NCI-H2081 treated with DMSO at 0.1 percent for 48 hours (cell line): ENCODE data around the gene DYRK2.
A peak's percentile ranks its signal among the peaks of the same experiment; 100 is the strongest.

Experiments used
- DNase-seq: peaks from one replicate; lab custom pipeline; 2025; lab: John Stamatoyannopoulos, UW

The DYRK2 gene

DNA sequence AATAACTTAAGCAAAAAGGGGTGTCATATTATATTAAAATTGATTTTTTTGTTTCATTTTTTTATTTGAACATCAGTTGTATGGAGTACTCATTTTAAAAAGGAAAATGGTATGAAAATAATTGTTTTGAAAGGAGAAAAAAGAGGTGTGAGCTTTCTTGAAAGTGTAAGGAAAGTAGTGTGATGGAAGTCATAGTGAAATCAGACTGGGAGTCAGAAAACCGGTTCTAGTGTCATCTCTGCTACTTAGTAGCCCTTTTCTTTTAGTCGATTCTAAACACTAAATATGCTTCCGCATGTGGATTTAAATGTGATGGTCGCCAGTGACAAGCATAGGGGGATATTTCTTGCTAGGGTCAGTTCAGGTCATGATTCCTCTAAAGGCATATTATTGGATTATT, 1.8 kb upstream of the DYRK2 start:
- DNase-seq, result no peak

DNA sequence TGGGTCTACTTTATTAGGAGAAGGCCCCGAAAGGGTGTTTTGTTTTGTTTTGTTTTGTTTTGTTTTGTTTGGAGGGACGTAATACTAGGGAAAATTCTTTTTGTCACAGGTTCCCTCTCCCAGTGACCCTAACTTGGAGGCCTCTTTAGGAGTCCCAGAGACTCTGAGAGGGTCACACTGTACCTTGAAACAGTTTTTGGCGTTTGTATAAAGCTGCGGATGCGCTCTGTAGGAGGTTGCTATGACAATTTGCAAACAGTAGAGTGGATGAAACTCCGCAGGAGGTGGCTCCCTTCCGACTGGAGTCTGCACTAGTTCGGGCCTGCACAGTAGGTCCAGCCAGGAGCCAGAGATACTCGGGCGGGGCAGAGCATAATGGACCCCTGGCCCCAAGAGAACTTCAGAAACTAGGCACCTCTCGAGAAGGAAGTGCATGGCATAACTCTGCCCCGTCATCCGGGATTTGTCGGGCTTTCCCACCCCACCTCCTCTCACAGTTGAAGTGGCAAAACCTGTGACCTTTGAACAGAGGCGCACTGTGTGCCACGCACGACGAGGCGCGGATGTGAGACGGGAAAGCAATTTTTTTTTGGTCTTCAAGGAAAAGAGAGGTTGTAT, 1.3 kb upstream of the DYRK2 start:
- DNase-seq, result no peak

DNA sequence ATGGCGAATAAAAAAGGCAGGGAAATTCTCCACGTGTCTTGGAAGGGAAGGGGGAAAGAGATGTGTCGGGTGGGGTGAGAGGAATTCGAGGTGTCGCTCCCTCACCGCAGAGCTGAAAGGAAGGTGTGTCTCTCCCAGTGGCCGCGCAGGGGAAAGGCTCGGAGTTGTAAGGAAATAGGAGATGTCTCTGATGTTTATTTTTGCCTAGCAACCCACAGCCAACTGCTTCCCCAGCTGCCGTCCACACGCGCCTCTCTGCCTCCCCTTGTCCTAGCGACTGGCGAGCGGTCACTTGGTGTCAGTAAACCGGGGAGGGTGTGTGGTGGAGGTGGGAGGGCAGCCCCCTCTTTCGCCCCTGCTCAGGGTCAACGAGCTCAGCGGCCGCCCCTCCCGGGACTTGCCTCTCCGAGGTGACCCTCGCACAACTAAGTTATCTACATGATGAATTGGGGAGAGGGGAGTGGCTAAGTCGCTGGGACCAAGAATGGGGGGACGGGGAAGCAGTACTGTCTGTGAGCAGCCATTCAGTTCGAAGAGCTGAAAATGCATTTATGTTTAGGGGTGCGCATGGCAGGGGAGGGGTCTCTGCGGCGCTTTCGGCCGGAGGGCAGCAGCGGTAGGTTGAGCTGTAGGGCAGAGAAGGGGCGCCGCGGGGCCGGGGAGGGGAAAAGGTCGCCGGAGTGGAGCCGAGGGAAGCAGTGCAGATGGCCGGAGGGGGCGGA, 585 bp upstream of the DYRK2 start:
- peak; percentile 53 for DNase-seq

DNA sequence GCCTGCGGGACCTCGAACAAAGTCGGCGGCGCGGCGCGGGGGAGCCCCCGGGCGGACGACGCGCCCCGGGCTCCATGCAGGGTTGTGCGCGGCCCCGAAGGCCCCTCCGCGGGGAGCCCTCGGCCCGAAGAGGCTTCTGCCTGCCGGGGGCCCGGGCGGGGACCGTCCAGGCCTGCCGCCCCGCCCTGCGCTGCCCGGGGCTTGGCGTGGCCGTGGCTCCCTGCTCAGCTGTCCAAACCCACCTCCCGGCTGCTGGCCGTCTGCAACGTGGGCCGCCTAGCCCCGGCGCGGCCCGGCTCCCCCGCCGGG, 670 bp downstream of the DYRK2 start:
- DNase-seq, result no peak

DNA sequence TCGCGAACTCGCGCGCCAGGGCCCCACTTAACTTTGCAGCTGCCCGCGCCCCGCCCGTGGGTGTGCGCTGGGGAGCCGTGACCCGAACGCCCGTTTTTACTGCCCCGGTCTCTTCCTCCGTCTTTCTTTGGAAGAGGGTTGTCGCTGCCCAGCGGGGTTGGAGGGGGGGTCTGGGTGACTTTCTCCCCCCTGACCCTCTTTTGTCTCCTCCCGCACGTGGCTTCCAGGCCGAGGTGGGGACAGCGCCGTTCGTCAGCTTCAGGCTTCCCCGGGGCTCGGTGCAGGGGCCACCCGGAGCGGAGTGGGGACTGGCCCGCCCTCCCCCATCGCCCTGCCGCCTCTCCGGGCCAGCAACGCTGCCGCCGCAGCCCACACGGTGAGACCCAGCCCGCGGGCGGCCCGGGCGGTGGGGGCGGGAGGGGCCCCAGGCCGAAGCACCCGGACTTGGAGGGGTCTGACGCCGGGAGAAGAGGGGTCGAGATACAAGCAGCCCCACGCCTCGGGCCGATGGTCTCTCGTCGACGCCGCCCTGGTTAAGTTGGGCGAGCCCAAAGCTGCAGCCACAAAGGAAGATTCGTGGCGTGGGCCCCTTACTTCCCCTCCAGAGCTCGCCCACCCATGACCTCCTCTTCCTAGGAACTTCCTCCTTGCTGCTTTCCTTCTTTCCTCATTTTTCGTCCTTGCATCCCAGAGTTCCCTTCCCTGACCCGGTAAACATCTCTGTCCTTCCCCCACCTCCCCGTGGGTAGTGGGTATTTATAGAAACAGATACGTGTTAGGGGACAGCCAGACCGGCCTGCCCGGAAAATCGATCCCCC, 1.2 kb downstream of the DYRK2 start:
- DNase-seq, result no peak

DNA sequence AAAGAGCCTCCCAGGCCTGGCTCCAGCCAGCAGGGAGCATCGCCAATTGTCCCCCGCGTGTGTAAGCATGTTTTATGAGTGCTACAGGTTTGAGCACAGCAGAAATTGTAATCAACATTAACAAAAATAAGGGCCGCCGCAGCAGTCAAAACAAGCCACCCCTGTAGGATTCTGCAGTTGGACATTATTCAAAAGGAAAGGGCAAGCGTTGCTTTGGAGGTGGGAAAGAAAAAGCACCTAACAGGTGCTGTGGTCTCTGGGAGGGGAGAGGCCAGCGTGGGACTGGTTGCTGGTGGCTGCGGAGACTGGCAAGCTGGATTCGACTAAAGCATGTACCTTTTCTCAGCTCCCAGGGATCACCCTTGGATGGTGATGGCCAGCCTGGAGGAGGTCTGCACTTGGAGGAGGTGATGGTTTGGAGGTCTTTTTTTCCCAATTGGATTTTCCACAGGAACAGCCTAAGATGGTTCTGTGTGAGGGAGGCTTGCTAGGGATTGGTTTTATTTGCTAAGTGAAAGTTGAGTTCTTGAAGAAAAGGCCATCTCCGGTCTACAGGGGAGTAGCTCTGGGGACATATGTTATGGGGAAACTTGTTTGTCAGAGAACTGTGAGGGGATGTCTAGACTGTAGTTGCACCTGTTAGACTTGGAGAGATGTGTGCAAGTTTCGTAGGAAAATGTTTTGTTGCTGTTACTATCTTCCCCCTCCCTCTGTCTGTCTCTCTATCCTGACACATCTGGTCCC, 2.0 kb downstream of the DYRK2 start:
- DNase-seq, result no peak

DNA sequence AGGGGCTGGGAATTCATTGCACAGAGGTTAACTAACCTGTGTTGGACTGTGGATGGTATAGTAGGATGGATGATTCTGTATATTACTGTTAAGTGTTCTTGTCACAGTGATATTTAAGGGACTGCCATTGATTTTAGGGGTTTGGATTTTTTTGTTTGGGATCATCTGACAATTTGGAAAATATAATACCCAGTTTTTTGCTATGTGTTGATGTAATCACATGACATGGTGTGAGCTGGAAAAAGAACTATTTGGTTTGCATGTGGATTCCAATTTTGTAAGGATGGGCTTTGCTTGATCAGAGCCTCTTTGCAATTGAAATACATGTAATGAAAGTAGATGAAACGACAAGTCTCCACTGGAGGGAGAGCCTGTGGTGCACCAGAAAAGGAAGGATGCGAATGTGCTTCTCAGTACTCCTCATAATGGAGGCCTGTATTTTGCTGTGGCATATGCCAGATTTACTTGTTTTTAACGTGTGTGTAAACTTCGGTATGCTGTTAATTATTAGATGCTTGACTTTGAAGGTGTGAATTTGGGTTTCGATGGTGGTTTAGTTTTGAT, 2.7 kb downstream of the DYRK2 start:
- DNase-seq, result no peak

DNA sequence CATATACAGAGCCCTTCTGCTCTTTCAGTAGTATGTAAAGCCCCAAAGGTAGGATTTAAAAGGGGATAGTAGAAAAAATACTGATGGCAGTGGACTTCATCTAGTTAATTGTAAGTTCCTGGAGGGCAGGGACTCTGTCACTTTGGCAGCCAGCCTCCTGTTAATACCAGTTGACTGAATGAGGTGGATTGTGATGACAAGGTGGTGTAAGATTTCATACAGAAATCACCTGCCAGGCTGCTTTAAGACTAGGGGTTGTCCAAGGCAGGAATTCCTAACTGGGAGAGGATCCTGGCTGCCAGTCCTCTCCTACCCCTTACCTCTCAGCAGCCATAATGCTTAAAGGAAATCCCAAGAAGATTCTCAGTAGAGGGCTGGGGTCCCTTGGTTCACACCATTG, 7.3 kb downstream of the DYRK2 start:
- DNase-seq, result no peak

DNA sequence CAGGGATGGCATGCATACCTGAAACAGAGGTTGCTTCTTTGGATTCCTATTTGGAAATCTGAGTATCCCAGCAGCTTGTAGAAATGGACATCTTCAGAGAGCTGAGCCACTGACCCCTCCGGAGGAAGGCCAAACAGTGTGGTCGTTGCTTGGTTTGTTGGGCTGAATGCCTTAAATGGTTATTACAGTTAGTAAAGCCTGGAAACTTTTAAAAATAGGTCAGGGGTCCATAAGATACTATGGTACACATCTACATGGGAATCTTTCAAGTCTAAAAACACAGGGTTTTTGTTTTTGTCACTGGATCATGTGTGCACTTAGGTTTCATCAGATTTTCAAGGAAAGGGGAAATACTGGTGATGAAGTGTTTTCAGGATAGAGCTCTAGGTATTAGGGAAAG, 7.7 kb downstream of the DYRK2 start:
- DNase-seq, result no peak

DNA sequence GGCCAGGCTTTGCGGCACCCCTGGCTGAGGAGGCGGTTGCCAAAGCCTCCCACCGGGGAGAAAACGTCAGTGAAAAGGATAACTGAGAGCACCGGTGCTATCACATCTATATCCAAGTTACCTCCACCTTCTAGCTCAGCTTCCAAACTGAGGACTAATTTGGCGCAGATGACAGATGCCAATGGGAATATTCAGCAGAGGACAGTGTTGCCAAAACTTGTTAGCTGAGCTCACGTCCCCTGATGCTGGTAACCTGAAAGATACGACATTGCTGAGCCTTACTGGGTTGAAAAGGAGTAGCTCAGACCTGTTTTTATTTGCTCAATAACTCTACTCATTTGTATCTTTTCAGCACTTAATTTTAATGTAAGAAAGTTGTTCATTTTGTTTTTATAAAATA, 9.9 kb downstream of the DYRK2 start:
- no peak for DNase-seq

DNA sequence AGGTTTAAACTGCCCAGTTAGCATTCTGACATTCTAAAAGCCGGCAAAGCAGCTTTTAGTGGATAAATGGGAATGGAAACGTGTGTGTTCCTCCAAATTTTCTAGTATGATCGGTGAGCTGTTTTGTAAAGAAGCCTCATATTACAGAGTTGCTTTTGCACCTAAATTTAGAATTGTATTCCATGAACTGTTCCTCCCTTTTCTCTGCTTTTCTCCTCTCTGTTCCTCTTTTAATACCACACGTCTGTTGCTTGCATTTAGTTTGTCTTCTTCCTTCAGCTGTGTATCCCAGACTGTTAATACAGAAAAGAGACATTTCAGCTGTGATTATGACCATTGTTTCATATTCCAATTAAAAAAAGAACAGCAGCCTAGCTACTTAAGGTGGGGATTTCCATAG, 10.7 kb downstream of the DYRK2 start:
- DNase-seq, result no peak

DNA sequence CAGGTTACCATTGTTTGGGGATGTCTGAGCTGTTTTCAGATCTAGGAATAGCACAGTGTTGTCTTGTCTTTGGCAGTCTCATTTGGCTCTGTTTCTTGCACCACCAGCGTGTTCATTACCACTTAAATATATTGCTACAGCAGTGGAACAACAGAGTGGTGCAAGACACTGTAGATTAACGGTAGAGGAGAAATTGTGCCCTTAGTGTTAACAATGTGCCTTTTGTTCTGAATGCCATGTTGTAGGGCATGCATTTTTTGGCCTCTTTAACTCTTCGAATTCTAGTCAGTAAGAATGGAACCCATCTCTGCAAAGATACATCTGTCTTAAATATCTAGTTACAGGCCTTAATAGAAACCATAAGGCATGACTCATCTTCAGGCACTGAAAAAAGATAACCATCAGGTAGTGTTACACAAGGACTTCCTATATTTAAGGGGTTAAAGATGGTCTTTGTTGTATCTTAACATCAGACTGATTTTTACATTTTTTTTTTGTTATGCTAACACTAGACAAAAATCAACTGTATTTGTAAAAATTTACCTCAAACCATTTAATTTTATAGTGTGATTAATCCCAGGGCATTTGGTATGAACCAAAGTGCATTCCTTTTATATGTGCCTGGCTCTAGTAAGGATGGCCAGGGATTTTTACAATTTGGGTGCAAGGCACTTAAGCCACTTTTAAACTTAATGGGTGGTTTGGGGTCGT, 12.9 kb downstream of the DYRK2 start:
- DNase-seq, result no peak

DNA sequence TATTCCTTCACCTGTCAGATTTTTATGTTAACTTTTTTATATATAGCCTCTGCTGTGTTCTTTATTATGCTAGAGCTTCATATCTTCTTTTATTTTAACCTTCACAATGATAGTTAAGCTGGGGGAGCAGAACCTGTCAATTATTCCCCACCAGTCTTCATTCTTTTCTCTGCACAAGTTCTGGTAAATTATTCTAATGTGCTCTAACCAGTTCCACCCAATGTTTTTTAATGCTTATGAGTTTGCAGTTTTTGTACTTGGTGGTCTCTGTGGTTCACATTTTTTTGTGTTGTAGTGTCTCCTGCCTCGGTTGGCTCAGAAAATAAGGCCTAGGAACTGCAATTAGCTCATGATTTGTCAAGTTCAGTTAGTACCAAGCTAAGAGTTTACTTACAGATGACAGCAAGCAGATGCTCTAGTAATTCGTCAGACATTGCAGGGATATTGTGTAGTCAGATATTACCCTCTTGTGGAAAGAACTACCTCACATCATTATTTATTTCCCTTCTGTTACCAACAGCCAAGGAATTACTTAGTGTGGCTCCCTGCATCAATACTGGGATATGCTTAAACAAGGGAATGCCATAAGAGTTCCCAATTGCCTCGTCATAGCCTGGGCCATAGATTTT, 14.5 kb downstream of the DYRK2 start:
- DNase-seq, result no peak

DNA sequence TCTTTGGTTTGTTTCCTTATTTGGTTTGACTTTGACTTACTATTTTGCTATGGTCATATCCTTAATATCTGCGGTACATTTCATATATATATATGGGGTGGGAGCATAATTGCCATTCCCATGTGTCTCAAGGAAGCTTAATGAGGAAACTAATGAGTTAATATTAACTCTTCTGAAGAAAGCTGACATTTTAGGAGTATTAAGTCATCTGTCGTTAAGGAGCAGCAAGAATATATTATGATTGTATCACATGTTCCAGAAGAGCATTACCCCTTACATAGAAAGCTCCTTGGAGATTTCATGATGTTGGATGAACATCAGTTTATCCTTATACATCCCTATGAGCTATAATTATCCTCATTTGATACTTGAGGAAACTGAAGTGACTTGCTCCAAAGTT, 15.6 kb downstream of the DYRK2 start:
- DNase-seq, result no peak

DNA sequence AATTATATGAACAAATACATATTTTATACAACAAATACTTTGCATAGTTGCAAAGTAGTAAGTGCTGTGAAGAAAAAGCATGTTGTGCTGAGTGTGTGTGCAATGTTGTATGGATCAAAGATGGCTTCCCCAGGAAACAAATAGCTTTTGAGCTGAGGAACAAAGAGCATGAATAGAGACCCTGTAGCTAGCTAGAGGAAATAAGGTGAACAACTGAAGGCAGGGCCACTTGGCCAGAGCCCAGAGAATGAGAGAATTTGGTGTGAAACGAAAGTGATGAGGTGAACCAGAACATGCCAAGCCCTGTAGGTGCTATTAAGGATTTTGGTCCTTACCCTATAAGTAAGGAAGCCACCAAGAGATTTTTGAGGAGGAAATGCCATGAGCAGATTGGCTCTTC, 17.1 kb downstream of the DYRK2 start:
- DNase-seq, result no peak

DNA sequence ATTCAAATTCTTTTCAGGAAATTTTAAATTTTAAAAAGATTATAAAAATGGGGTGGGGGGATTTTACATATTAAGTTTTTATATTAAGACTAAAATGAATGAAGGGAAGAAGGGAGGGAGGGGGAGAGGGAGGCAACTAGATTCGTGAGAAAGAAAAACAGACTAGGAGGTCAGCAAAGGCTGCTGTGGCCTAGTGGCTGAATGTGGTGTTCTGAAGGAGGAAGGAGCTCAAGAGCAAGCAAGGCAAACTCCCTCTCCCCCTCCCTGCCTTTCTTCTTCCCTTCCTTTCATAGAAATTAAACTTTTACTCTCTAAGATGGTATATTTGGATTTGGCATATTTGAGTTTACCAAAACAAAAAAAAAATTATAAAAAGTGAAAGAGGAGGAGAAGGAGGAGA, 18.1 kb downstream of the DYRK2 start:
- no peak for DNase-seq

DNA sequence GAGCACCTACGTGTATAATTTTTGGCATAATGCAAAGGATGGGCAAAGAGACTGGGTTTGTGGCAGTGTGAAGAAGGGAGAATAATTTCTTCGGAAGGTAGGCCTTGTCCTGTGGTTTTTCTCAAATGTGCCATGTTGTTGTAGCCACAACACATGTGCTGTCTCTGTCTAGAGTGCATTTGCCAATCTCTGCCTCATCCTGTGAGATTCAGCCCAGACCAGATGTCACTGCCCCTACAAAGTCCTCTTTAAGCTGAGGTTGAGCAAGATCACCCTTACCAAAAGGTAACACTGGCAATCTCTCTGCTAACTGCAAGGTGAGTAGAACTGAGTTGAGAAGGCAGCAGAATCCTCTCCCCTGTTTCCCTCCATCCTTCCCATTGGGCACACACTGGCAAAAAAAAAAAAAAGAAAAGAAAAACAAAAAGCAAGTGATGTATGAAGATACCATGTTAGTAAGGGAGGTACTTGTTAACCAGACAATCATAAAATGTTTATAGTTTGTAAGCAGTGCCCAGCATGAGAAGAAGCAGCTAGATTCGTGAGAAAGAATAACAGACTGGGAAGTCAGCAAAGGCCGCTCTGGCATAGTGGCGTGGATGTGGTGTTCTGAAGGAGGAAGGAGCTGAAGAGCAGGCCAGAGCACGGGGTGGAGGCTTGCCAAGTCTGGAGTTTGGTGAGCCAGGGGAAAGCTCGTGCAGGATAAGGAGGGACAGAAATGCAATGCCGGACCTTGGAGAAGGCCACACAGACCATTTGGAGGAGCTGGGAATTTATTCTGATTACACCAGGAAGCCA, 18.9 kb downstream of the DYRK2 start:
- DNase-seq, result no peak

DNA sequence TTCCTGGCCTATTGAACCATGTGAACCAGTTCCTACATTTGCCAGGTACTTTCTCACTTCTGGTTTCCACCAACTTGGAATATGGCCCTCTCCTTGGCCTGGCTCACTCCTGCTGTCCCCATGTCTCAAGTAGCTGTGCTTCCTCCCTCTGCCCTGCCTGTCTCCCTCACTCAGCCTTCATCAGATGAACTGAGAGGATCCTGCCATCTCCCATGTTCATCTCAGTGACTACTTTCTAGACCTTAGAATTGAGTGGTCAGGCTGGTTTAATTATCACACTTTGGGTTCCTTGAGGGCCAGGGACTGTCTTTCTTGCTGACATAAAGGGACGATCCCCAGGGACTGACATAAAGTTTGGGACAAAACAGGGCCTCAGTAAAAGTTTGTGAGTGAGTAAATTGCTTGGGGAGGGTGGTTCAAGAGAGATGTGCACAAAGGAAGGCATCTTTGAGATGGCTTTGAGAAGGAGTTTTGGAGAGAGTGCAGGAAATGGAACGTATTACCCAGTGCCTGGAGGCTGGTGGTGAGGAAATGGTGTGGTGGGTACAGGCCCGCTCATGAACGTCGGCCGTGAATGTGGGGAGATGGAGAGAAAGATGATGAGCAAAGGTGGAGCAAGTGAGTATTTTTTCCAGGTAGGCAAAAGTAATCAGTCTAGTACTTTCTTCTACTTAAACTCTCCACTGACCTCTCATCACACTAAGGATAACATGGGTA, 20.8 kb downstream of the DYRK2 start:
- DNase-seq, result no peak

DNA sequence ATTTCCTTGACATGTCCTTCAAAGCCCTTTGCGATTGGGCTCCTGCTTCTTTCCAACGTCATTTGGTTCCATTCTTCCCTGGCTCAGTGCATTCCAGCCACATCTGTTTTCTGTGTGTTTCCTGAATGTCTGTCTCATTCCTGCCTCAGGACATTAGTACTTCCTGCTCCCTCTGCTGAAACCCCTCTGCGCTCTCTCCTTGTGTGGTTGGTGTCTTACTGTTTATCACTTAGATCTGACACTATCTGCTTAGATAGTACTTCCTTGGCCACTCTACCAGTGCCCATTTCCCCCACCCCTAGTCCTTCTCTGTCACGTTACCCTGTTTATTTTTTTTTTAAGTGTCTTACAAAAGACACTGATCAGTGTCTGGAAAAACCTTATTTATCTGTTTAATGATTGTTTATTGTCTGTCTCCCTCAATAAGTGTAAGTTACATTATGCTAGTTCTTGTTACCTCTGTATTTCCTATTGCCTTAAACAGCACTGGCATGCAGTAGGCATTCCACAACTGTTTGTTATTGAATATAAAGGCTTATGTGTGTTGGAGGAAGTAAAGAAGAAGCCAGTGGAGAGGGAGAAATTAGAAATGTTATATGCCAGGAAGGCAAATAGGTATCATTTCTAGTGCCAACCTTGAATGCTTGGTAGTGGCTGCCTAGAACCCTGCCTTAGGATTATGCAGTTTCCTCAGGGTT, 21.5 kb downstream of the DYRK2 start:
- DNase-seq, result no peak
